ENCODE results near the gene TCEAL3.
A peak's percentile ranks its signal among the peaks of the same experiment; 100 is the strongest.
"Not testable (repeated sequence)": the region's sequence is repeated elsewhere in the genome, so short reads cannot be mapped to it uniquely, and the experiment has no call there.

Gene TCEAL3

DNA sequence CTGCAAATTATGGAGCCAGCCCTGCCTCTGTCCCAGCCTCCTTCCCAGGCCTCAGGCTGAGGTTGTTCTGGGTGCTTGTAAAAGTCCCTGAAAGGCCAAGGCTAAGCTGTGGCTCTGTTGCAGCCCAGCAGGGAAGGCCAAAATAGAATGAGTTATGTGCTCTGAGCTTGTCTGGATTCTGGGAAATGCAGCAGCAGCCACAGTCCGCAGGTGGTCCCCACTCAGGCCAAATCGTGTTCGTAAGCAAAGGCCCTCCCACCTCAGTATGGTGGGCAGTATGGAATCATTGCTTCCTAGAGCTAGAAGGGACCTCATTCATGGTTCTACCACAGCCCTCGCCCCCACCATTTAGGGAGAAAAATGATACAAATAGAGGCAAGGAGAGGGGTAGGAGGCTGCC is 16.3 kb downstream of the TCEAL3 start:
- FAIRE-seq = no peak
- no peak for DNase-seq (ENCODE audit: low spot score)

DNA sequence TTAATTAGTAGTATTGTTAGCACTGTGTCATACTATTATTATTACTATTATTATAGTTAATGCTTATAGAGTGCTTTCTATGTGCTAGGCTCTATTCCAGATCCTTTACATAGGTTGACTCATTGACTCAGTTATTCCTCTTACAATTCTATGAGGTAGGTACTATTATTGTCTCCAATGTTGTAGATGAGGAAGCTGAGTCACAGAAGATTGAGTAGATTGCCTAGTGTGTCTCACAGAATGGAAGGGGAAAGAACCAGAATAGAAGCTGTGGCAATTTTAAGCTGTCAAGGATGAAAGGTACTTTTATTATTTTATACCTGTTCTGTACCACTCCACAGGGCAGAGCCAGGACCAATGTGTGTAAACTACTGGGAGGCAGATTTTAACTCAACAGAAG is 19.1 kb downstream of the TCEAL3 start:
- FAIRE-seq (no peak), DNase-seq (ENCODE audit: low spot score) (peak; percentile 7)

DNA sequence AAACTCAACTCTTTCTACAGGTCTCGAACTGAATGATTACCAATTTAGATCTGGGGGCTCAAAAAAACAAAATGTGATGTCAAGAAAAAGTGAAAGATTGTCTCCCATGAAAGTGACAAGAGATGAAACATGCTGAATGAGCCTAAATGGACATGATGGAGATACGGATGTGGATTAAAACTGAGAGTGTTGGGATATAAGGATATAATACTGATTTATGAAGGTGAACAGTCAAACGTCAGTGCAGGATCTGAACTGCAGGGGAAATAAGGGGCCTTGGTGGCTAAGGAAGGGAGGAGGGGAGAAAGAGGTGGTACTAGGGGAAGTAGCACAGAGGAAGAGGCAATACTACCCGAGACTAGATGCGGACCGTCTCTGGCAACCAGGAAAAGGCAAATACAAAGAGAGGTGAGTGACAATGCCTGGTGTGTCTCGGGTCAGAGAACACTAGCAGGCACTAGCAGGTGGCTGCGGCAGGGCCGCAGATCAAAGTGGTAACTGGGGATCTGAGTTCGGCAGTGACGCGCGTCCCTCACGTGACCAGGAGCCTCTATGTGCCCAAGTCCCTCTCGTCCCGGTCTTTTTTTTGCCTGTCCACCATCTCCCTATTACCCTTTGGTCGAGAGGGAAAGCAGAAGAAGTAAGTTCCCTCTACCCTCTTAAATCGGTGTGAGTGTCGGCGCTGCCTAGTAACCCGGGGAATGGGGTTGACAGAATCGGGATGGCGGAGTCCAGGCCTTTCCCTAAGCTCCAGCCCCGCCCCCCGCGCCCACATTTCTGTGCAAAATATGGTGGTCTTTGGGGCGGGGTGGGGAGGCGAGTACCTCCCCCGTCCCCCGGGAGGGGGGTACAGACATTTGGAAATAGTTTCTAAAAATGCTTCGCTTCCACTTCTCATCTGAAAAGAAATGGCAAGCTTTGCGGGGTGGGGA is 20.9 kb downstream of the TCEAL3 start, which contains the start of gene TCEAL1:
TCEAL1 (plus strand) TSS at position 590 of the 932 bp plus-strand sequence. CDS start 942 bp downstream, outside the sequence.
- FAIRE-seq (no peak), DNase-seq (ENCODE audit: low spot score) (no peak)

DNA sequence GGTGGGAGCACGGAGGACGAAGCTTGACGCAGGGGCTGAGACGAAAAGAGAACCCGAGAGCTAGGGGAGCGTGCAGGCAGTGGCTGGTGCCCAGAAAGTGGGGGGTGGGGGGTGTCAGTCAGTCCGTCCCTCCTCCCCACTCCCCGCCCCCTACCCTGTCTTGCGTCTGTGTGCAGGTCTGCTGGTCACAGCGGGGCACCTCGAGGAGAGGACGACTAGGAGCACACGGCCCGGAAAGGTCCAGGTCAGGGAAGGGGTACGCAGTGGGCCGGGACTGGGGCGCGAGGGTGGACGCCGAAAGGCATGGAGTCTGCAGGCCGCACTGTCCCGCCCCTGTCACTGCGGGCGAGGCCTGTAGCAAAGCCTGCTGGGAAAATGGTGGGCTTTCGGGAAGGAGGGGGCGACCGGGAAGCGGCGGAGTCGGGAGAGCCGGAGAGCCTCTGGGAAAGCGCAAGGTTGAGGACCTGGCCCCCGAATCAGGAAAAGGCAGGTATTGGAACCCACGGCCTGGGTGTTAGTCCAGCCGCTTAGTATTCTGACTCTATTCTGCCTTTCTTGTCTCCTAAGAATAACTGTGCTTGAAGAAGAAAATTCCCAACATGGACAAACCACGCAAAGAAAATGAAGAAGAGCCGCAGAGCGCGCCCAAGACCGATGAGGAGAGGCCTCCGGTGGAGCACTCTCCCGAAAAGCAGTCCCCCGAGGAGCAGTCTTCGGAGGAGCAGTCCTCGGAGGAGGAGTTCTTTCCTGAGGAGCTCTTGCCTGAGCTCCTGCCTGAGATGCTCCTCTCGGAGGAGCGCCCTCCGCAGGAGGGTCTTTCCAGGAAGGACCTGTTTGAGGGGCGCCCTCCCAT is 21.8 kb downstream of the TCEAL3 start:
- DNase-seq (ENCODE audit: low spot score) (peak; percentile 43), FAIRE-seq (peak; percentile 22)

DNA sequence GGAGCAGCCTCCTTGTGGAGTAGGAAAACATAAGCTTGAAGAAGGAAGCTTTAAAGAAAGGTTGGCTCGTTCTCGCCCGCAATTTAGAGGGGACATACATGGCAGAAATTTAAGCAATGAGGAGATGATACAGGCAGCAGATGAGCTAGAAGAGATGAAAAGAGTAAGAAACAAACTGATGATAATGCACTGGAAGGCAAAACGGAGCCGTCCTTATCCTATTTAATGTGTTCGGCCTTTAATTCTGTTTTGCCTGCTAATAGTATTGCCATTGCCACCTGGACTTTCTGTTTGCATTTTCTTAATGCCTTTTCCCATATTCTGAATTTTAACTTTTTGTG is 22.4 kb downstream of the TCEAL3 start:
- FAIRE-seq = no peak
- no peak for DNase-seq (ENCODE audit: low spot score)

DNA sequence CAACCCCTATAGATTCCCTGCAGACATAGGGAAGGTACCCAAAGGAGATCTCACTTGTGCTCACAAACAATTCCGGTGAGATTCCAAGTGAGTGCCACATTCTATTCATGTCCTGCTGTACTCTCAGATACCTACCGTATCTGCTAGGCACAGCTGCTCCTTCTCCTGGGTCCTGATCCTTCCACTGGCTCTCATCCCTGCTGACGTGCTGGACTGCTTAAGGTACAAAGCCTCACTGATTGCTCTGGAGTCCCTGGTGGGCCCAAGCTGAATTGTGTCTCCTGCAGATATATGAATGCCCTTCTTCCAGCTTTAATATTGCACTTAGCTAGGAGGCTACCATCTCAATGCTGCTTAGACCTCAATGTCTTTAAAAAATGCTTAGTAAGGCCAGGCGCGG is 23.4 kb downstream of the TCEAL3 start:
- no peak for FAIRE-seq
- DNase-seq (ENCODE audit: low spot score) = no peak

DNA sequence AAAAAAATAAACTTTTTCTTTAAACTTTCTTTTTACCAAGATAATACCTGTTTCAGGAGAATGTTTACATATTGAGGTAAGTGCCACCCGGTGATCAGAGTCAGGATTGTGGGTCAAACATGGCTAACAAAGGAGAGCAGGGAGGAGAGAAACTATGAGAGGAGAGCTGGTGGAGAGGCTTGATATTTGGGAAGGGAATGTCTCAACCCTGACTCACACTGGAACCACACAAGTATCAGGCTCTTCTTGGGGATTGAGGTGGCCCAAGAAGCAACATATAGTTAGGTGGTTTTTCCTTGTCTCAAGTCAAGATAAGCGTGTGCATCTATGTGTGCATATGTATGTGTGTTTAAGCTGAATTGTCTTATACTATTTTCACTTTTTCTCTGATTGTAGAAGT is 27.7 kb downstream of the TCEAL3 start:
- FAIRE-seq (no peak), DNase-seq (ENCODE audit: low spot score) (no peak)

DNA sequence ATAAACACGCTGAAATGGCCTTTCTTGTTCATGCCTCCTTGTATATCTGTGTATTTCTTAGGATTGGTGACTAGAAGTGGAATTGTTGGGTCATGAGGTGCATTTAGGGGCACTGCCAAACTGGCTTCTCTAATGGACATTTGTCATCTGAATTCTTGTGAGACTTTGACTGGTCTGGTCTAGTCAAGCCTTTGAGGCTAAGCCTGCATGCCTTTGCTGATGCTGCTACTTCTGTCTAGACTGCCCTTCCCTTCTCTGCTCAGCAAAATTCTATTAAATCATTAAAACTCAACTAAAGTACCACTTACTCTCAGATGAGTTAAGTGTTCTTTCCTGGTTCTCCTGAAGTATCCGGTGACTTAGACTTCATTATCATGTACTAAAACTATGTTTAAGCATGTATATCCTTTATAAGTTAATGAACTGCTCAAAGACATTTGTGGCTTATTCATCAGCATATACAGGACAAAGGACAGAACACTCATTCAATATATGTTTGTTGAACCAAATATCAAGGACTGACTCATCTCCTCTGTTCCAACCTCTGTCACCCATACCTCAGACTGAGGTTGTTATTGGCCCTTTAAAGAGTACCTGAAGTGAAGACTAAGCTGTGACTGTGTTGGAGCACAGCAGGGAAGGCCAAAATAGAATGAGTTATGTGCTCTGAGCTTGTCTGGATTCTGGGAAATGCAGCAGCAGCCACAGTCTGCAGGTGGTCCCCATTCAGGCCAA is 30.0 kb downstream of the TCEAL3 start:
- DNase-seq (ENCODE audit: low spot score) (peak; percentile 84), FAIRE-seq (peak; percentile 87)

DNA sequence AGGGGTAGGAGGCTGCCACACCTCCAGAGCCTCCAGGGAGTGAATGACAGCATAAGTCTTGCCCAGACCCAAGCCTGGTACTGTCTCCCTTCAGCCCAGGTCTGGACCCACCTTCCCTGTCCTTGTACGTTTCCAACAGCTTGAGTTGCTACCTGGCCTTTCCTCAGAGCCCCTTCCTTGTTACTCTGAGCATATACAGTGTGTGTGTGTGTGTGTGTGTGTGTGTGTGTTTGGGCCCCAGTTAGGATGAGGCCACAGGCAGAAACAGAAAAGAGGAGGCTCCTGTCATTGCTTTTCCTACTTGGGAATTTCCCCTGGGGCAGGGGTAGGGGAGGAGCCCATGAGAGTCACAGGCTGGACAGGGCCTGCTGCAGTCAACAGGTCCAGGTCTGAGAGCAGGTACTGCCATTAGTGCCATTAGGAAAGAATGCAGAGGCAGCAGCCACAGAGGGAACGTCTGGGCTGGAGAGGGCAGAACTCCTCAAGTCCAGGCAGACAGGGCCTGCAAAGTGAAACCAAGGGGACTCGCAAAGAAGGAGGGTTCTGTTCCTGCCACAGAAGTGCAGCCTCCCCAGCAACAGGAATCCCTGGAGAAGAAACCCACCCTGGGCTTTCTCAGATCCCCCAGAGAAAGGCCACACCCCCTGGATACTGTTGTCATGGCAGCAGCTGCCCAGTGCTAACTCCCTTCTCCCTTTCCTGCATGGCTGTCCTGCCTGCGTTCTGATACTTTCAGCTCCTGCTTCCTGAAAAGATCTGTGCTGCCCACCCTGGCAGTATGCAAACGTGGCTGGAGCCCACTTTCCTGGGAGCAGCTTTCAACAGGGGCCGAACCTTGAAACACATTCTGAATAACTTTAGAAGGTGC is 30.9 kb downstream of the TCEAL3 start:
- not testable (repeated sequence) for FAIRE-seq; DNase-seq (ENCODE audit: low spot score)

DNA sequence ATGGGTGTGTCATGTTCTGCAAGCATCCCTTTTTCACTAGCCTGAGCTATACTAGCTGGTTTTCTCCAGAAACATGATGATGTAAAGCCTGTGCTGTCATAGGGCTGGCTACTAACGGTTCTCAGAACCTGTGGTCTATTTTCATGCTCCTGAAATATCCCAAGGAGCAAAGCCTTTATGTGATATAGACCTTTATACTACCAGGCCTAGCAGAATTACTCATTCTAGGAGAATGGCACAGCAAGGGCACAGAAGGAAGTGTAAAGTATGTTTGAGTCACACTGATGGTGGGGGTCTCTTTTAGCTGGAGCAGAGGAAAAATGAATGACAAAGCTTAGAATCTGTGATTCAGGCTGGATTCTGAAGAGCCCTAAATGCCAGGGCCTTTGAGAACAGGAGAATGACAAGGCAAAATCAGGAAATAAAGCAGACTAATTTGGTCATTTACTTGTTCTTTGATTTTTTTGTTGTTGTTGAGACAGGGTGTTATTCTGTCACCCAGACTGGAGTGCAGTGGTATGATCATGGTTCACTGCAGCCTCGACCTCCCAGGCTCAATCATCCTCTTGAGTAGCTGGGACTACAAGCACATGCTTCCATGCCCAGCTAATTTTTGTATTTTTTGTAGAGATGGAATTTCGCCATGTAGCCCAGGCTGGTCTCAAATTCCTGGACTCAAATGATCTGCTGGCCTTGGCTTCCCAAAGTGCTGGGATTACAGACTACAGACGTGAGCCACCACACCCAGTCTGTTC is 32.8 kb downstream of the TCEAL3 start:
- FAIRE-seq (peak; percentile 75), DNase-seq (ENCODE audit: low spot score) (peak; percentile 84)

DNA sequence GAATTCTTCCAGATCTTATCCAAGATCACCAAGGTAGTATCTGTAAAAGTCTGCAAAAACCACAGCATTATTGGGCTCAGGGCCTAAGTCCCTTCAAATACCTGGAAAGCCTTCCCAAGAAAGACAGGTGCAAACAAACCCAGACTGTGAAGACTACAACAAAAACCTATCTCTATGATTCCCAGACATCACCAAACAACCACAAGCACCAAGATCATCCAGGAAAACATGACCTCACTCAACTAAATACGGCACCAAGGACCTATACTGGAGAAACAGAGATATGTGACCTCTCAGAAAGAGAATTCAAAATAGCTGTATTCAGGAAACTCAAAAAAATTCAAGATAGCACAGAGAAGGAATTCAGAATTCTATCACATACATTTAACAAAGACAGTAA is 36.4 kb downstream of the TCEAL3 start:
- DNase-seq (ENCODE audit: low spot score) (no peak), FAIRE-seq (no peak)

DNA sequence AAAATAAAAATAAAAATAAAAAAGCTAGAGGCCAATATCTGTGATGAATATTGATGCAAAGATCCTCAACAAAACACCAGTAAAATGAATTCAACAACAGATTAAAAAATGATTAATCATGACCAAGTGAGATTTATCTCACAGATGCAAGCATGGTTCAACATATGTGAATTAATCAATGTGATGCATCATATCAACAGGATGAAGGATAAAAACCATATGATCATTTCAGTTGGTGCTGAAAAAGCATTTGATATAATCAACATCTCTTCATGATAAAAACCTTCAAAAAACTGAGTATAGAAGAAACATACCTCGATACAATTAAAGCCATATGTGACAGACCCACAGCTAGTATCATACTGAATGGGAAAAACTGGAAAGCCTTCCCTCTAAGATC is 39.9 kb downstream of the TCEAL3 start:
- DNase-seq (ENCODE audit: low spot score) (no peak), FAIRE-seq (no peak)

DNA sequence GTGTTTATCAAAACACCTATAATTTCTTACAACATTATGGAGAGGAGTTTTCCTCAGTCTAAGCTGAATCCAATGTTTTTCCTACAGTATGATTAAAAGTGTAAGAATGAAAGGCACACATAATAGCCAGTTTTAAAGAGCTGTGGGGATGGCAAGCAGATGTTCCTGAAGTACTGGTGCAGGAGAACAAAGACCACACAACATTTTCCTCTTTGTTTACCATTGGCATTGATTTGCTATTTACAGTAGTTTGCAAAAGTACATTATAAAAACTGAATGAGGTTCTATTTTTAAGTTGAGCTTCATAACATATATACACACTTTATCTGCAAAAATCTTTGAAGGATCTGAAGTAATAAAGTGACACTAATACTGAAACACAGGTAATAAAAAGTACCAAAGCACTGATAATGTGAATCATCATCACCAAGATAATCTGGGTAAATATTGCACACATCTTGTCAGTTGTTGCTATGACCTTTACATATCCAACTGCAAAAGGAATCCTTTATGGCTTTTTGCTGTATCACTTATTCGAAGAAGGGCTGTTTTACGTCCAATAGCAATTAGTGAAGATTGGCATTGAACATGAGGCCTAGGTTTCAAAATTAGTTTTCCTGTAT is 43.5 kb downstream of the TCEAL3 start:
- DNase-seq (ENCODE audit: low spot score) = no peak
- FAIRE-seq = no peak

DNA sequence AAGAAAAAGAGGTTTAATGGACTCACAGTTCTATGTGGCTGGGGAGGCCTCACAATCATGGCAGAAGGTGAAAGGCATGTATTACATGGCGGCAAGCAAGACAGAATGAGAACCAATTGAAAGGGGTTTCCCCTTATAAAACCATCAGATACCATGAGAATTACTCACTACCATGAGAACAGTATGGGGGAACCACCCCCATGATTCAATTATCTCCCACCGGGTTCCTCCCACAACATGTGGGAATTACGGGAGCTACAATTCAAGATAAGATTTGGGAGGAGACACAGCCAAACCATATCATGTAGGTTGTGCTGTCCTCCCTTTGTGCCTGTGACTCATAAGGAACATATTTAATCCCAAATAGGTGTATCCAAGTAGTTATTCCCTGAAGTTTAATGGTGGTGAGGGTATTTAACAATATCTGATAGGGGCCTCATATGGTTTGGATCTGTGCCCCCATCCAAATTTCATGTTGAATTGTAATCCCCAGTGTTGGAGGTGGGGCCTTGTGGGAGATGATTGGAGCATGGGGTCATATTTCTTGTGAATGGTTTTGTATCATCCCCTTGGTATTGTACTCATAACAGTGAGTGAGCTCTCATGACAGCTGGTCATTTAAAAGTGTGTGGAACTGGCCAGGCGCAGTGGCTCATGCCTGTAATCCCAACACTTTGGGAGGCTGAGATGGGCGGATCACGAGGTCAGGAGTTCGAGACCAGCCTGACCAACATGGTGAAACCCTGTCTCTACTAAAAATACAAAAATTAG is 47.7 kb downstream of the TCEAL3 start:
- FAIRE-seq (peak; percentile 74), DNase-seq (ENCODE audit: low spot score) (peak; percentile 65)

DNA sequence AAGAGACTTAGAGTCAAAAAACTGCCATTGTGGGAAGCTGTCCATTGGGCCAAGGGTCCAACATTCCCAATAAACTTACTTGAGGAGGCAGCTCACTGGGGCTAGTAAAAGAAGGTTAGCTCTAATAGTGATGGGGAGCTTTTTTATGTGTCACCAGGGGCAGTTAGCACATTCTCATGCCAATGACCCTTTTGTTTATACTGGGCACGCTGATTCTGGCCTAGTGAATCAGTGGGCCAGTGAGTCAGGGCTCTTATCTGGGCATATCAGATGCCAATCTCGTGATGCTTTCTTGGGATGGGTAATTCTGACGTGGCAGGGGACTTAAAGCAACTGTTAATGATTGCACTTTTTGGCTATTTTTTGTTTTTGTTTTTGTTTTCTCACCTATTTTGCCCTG is 48.9 kb downstream of the TCEAL3 start:
- peak; percentile 93 for FAIRE-seq
- peak; percentile 90 for DNase-seq (ENCODE audit: low spot score)

DNA sequence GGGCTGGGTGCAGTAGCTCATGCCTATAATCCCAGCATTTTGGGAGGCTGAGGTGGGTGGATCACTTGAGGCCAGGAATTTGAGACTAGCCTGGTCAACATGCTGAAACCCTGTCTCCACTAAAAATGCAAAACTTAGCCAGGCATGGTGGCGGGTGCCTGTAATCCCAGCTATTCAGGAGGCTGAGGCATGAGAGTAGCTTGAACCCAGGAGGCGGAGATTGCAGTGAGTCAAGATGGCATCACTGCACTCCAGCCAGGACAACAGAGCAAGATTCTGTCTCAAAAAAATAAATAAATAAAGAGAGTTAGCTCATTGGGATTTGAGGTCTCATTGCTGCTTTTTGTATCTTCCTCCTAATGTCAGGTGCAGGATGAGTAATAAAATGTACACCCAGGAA is 49.3 kb downstream of the TCEAL3 start:
- not testable (repeated sequence) for FAIRE-seq
- DNase-seq (ENCODE audit: low spot score) = peak; percentile 66

DNA sequence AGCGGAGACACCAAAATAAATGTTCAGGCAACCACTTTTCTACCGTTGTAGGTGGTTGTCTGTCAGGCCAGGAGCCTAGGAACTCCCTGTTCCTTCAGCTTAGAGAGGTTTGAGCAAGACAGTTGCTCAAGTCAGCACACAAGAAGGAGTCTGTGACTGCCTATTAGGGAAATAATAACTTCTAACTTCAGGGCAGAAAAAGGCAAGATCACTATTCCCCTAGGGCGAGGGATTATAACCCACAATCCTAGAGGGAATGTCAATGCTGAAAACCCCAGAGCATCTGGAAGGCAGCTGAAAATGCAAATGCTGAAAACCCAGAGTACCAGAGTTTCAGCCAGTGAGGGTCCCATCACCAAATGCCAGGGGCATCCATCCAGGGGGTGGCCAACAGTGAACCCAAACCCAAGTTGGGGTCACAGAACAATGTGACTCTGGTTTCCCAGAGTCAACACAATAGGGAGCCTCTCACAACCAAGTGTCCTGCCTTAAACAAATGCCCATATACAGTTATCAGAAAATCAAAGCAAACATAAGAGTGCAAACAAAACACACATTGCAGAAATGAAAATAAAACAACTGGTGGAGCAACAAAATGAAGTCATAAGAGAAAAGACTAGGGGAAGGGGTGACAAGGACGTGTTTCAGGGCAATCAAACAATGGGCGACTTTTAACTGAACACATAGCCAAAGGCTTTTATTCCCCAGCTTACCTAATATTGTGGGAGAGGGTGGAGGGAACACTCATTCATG is 51.1 kb downstream of the TCEAL3 start:
- no peak for FAIRE-seq
- DNase-seq (ENCODE audit: low spot score) = no peak

DNA sequence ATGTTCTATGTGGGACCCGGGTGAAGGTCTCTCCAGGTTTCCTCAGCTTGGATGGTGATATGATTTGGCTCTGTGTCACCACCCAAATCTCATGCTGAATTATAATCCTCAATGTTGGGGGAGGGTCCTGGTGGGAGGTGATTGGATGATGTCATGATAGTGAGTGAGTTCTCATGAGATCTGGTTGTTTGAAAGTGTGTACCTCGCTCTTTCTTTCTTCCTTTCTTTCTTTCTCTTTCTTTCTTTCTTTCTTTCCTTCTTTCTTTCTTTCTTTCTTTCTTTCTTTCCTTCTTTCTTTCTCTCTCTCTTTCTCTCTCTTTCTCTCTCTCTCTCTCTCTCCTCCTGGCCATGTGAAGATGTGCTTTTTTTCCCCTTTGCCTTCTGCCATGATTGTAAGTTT is 51.7 kb downstream of the TCEAL3 start:
- FAIRE-seq; DNase-seq (ENCODE audit: low spot score): not testable (repeated sequence)

All from RCC 7860 (cell line).